ENCODE data around the gene PTPRCAP.
"Not testable (repeated sequence)": the region's sequence is repeated elsewhere in the genome, so short reads cannot be mapped to it uniquely, and the experiment has no call there.

PTPRCAP gene

DNA sequence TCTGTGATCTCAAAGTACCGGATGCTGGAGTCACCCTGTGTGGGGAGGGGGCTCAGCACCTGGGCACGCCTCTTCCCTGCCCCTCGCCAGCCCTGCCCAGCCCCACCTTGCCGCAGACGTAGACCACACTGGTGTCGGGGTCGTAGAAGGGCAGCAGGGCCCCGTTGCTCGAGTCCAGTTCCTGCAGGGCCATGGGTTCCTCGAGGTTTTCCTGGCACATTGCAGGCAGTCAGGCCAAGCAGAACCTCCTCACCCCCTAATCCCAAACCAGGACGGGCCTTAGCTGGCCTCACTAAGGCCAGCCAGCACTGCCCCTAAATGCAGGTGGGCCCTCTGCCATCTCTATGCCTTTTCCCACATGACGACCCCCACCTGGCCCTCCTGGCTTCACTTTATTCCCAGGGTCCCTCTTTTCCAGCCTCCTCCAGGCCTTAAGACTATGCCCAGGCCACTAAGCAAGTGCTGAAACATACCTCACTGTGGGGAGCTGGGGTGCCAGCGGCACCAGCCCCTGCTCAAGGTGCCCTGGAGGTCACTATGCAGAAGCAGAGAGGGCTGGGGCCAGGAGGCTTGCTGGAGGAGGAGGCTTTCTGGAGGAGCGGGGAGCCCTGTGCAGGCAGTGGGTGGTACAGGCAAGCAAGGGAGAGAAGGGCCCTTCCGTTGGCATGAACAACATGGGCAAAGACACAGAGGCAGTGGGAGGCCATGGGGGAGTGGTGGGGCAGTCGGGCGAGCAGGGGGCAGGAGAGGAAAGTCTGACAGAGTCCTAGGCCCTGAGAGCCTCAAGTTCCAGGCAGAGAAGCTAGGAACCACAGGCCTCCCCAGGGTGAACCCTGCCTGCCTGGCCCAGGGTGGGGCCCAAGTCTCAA lies 3.0 kb upstream of the PTPRCAP start:
- DNase-seq (ENCODE audit: low spot score): no peak

DNA sequence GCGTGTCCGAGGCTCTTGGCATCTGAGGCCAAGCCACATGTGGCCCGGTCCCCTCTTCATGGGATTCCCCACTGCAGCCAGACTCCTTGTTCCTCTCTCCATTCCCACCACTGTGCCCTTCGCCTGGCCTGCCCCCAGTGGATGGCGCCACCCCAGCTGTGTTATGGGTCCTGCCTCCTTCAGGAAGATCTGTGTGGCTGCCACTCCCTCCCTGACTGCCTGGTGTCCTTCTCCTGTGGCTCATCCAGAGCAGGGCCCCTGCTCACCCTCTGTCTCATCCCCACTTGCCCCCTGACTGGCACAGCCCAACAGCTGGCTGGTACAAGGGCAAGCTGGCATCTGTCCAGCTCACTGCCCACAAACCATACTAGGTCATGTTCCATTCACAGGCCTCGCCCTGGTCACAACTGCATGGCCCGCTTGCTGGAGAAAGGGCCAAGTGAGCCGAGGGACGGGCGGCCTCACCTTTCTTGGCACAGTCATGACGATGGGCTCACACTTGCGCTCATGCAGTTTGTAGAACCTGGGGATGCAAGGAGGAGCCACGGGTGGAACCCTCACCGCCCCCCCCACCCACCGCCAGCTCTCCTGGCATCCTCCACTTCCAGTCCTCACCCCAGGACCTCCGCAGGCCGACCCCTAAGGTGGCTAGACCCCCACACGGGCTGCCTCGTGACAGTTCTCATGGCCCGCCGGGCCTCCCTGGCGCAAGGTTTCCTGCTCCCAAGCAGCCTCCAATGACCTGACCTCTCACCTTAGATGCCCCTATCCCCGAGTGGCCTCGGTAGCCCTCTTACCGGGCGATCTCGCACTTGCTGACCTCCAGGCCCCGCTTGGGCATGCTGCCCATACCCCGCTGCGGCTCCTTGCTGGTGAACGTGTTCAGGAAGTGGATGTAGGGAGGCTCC lies 2.1 kb upstream of the PTPRCAP start:
- peak; percentile 91 for DNase-seq (ENCODE audit: low spot score)

DNA sequence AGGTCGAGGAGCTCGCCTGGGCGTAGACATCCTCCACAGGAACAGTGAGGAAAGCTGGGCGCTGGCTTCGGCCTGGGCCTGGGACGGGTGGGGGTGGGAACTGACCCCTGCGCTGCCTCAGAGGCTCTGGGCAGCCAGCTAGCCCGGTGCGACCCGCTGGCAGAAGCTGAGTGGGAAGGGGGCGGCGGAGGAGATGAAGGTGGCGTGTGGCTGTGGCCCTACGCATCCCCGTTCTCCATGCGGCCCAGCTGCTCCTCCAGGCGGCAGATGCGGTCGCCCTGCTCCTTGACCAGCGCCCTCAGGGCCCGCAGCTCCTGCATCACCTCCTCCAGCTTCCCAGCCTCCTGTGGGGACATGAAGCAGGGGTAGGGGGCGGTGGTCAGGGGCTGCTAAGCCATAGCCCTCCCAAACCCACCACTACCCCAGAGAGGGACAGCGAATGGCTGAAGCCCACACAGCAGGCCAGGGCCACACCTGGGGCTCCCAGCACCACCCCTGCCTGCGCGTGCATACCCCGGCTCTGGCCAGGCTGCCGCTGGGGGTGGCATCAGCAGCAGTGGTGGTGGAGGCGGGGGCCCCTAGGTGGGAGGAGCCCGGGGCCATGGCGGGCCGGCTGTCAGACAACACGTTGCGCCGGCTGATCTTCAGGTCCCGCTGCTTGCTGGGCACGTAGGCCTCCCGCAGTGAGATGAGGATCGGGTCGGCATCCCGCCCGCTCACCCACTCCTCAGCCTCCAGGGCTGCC lies 848 bp upstream of the PTPRCAP start:
- no peak for DNase-seq (ENCODE audit: low spot score)

DNA sequence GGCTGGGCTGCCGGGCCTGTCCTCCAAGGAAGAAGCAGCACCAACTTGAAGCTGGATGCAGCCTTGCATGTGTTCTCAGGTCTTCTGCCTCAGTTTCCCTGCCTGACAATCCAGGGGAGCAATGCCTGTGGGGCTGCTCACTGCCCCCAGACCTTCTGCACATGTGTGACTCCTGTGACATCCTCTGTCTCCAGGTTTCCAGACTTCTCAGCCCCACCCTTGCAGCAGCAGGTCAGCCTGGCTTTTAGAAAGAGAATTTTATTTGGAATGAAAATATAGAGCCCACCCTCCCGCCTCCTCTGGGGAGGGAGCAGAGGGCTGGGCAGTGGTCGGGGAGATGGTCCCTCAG lies 301 bp upstream of the PTPRCAP start:
- DNase-seq (ENCODE audit: low spot score): no peak

DNA sequence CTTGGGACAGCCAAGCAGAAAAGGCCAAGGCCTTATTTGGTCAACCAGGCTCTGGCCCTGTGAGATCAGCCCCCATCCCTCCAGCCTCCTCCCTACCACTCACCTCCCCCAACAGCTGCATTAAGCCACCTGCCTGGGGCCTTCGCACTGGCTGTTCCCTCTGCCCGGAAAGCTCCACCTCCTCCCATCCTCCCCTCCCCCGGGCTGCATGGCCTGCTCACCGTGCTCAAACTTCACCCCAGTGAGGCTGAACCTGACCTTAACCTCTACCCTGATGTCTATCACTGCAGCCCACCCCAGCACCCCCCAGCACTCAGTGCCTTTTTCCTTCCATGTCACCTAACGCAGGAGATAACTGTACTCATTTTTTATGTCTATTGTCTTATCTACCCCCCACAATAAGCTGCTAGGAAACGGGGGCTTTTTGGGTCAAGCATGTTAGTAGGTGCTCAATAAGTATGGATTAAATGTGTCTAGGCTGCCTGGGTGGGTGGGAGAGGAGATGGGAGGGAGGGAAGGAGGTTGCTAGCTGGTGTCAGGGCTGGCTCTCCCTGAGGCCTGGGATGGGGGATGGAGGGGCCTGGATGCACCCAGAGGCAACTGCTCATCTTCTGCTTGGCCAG lies 912 bp downstream of the PTPRCAP start:
- DNase-seq (ENCODE audit: low spot score): no peak

DNA sequence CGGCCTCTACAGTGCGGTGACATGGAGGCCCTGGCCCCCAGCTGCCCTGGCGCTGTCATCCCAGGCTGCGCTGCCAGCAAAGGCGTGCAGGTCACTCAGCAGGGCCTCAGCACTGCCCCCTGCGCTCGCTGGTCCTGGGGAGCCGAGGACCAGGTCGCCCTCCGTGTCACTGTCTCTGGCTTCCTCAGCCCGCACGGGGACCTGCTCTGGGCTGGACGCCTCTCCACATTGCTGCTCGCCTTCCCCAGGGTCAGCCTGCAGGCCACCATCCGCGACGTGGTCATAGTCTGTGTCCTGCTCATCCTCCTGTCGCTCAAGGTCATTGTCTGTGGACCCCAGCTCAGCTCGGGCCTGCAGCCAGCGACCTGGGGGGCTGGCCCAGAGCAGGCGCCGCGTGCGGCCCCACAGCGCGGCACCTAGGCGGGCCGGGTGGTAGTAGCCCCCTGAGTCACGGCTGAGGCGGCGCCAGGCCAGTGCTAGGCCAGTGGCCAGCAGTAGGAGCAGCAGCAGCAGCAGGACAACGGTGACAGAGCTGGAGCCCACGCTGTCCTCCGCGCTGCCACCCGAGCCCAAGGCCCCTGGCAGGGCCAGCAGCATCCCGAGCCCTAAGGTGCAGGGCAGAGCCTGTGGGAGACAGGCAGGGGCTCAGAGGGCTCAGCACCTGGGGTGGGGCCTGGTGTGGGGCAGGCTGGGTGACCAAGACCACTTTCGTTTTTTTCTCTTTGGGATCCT lies 1.6 kb downstream of the PTPRCAP start:
- no peak for DNase-seq (ENCODE audit: low spot score)

DNA sequence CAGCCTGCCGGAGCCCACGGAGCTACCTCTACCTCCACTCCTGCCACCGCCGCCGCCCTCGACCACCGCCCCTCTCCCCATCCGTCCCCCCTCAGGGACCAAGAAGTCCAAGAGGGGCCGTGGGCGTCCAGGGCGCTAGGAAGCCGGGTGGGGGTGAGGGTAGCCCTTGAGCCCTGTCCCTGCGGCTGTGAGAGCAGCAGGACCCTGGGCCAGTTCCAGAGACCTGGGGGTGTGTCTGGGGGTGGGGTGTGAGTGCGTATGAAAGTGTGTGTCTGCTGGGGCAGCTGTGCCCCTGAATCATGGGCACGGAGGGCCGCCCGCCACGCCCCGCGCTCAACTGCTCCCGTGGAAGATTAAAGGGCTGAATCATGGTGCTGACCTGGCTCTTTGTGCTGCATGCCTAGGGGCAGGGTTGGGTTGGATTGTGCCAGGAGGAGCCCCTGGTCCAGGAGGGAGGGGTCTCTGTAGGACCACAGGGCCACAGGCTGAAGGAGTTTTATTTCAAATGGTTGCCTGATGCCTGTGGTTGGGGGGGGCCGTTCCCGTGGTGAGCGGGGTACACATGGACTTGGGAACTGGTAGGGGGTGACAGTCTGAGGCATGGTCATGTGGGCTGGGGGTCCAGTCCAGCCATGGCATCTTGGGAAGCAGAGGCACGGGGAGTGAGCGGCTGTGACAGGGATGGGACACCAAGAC lies 2.3 kb downstream of the PTPRCAP start:
- no peak for DNase-seq (ENCODE audit: low spot score)

DNA sequence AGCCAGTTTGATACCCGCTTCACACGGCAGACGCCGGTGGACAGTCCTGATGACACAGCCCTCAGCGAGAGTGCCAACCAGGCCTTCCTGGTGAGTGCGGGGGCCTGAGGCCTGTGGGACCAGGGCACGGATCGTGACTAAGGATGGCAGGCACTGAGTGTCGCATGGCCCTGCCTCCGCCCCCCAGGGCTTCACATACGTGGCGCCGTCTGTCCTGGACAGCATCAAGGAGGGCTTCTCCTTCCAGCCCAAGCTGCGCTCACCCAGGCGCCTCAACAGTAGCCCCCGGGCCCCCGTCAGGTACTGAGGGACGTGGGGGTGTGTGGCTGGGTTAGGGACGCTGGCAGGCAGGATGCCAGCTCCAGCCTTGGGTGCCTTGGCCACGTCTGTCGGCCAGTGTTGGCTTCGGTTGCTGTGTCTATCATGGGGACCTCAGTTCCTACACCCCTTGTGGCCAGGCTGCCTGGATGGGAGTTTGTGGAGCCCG lies 3.0 kb downstream of the PTPRCAP start:
- DNase-seq (ENCODE audit: low spot score): no peak

DNA sequence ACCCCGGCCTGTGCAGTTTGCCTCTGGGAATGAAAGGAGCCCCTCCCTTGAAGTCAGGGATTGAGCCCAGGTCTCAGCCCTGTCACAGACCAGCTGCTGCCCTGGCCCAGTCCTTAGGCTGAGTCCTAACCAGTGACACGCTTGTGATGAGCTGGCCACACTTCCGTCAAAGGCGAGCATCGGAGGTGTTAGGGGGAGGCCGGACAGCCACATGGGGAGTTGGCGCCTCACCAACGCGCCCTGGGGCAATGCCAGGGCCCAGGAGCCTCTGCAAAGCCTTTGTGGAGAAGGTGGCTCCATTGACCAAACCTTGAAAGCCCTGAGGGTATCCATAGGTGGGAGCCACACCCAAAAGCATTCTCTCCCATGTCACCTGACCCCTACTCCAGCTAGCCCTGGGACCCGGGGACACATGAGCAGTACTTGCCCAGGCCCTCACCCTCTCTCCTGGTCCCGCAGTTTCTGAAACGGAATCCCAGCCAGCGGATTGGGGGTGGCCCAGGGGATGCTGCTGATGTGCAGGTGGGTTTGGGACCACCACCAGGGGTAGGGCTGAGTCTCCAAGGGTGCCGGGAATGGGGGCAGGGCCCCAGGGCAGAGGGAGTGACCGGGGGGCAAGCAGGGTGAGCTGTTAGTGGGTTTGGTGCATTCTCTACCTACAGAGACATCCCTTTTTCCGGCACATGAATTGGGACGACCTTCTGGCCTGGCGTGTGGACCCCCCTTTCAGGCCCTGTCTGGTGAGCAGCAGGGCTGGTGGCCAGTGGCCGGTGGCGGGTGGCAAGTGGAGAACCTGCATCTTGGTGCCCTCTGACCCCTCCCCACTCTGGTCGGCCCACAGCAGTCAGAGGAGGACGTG lies 3.7 kb downstream of the PTPRCAP start:
- DNase-seq (ENCODE audit: low spot score): no peak

DNA sequence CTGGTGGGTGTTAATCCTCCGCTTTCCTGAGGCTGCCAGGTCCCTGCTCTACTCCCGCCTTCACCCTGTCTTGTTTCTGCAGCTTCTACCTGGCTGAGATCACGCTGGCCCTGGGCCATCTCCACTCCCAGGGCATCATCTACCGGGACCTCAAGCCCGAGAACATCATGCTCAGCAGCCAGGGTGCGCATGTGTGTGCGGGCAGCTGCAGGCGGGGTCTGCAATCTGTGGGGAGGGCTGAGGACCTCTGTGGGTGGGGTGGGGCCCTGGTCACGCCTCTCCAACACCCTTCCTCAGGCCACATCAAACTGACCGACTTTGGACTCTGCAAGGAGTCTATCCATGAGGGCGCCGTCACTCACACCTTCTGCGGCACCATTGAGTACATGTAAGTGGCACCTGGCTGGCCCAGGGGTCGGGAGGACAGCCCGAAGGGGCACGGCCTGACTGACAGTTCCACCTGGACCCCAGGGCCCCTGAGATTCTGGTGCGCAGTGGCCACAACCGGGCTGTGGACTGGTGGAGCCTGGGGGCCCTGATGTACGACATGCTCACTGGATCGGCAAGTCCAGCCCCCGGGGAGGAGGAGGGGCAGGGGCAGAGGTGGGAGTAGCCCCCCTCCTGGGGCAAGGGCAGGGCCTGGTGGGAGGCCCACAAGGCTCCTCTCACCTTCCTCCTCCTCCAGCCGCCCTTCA lies 4.7 kb downstream of the PTPRCAP start:
- no peak for DNase-seq (ENCODE audit: low spot score)

DNA sequence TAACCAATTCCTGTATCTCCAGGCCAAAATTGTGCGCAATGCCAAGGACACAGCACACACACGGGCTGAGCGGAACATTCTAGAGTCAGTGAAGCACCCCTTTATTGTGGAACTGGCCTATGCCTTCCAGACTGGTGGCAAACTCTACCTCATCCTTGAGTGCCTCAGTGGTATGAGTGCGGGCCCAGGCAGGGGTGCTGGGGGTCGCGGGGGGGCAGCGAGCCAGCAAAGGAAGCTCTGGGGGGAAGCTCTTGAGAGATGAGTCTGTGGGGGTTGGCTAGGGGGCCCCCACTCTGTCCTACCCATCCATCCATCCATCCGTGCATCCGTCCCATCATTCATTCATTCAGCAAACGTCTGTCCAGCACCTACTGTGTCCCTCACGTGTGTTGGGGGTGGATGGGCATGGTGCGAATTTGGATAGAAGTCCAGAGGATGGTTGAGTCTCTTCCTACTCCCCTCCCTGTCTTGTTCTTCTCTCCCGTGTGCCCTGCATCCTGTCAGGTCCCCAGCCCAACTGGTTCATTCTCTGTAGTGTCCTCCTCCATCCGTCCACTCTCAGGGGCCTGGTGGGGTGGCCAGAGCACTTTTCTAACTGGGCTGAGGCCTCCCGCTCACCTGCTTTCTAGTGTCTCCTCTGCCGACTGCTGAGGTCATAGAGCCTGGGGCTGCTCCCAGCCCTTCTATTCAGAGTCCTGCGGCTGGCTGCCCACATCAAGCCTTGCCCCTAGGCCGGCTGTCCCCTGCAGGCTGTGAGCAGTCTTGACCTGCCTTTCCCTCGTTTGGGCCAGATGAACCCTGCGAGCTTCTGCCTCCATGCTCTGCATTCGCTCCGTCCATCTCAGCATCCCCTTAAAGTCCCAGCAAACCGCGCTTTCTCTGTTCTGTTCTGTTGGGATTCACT lies 5.9 kb downstream of the PTPRCAP start:
- DNase-seq (ENCODE audit: low spot score): no peak

DNA sequence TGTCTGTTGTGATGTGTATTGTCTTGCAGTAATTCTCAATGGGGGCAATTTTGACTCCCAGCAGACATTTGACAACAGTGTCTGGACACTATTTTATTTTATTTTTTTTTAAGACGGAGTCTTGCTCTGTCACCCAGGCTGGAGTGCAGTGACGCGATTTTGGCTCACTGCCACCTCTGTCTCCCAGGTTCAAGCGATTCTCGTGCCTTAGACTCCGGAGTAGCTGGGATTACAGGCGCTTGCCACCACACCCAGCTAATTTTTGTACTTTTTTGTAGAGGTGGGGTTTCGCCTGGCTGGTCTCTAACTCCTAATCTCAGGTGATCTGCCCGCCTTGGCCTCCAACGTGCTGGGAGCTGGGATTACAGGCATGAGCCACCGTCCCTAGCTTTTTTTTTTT lies 7.8 kb downstream of the PTPRCAP start:
- no peak for DNase-seq (ENCODE audit: low spot score)

DNA sequence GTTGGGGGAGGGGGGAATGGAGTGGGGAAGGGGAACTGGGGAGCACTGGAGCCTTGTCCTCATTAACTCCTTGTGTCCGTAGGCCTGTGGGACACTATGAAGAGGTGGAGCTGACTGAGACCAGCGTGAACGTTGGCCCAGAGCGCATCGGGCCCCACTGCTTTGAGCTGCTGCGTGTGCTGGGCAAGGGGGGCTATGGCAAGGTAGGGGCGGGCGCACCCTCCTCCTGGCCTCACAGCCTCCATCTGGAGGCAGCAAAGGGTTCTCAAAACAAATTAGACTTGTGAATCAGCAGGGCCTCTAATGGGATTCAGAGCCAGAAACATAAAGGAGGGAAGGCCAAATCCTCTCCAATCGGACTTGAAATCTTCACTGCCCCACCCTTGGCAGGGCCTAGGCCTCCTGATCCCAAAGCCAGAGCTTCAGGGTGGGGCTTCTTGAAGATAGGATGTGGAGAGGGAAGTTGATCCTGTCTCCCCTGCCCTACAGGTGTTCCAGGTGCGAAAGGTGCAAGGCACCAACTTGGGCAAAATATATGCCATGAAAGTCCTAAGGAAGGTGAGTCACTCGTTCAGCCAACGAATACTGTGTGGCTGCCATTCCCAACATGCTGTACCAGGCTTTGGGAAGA lies 8.3 kb downstream of the PTPRCAP start:
- no peak for DNase-seq (ENCODE audit: low spot score)

DNA sequence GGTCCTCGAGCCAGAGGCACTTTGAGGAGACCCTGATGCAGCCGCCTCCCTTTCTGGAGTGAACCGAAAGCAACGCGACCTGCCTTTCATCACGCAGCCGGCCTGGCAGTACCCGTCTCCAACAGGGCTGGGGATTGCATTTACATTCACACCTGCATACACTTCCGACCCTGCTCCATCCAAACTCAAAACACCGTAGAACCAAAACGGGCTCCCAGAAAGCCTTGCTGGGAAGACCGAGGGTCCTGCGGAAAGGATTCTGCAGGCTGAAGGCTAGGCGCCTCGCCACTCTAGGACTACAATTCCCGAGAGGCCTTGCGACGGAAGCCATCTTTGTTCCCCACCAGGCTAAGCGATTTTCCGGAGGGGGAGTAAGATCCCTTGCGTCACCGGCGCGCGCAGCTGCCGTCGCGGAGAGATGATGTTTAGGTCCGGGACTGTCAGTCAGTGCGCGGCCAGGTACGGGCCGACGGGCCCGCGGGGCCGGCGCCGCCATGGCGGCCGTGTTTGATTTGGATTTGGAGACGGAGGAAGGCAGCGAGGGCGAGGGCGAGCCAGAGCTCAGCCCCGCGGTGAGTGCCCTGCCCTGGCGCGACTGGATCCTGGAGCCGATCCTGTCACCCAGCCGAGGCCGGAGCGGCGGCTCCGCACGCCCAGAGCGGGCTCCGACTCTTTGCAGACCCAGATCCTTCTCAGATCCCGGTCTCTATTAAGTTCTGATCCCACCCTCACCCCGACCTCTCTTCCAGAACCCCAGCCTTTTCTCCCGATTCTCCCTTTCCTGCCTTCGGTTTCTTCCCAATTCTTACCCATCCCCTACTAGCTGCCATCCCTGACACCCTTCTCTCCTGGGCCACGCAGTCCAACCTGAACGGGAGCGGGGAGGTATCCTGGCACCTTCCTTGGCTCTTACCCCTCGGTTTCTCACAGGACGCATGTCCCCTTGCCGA lies 9.2 kb downstream of the PTPRCAP start, which contains the start of gene RPS6KB2:
Gene RPS6KB2 (plus strand): TSS at position 443 of the 950 bp plus-strand sequence. CDS start 52 bp downstream, at position 495.
- peak; percentile 100 for DNase-seq (ENCODE audit: low spot score)

DNA sequence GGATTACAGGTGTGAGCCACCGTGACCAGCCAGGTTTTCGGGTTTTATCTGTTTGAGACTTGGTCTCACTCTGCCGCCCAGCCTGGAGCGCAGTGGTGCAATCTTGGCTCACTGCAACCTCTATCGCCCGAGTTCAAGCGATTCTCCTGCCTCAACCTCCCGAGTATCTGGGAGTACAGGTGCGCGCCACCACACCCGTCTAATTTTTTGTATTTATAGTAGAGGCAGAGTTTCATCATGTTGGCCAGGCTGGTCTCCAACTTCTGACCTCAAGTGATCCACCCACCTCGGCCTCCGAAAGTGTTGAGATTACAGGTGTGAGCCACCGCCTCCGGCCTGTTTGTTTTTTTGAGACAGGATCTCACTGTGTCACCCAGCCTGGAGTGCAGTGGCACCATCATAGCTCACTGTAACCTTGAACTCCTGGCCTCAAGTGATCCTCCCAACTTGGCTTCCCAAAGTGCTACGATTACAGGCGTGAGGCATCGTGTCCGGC lies 10.1 kb downstream of the PTPRCAP start:
- DNase-seq (ENCODE audit: low spot score): not testable (repeated sequence)

Data from HuH-7 (cell line).